Skeletal muscle tissue (tissue), 4 donors: Measurements from ENCODE around the gene UGT2B11. TPM values are rescaled to one million over a fixed set of nuclear protein-coding genes. Genes with fewer than 3 reads are reported as not detected.
"Not testable (repeated sequence)": the region's sequence is repeated elsewhere in the genome, so short reads cannot be mapped to it uniquely, and the experiment has no call there.

ENCODE experiments used
- H3K27ac ChIP-seq: one replicate; pipeline ENCODE4 v1.7.0; 2013; ENCODE audit warnings: mild to moderate bottlenecking, low read depth, low read length, inconsistent platforms
- H3K27me3 ChIP-seq, 3 donors: one replicate each; pipeline ENCODE4 v1.7.0; 2013; ENCODE audit warnings: low read length in 3 of 3; ENCODE audit not compliant: control insufficient read depth in 3 of 3, insufficient read depth in 3 of 3
- H3K36me3 ChIP-seq, 3 donors: one replicate each; pipeline ENCODE4 v1.7.0; 2013; ENCODE audit warnings: low read length in 3 of 3; ENCODE audit not compliant: control insufficient read depth in 3 of 3, insufficient read depth in 3 of 3
- H3K4me1 ChIP-seq, 3 donors: one replicate each; pipeline ENCODE4 v1.7.0; 2013; ENCODE audit warnings: low read length in 3 of 3, mild to moderate bottlenecking in 3 of 3; ENCODE audit not compliant: control insufficient read depth in 3 of 3, insufficient read depth in 3 of 3
- H3K4me3 ChIP-seq, 3 donors: one replicate each; pipeline ENCODE4 v1.7.0; 2013; ENCODE audit warnings: low read length in 3 of 3
- H3K9ac ChIP-seq, 3 donors: one replicate each; pipeline ENCODE4 v1.7.0; 2013; ENCODE audit warnings: low read length in 3 of 3, mild to moderate bottlenecking in 3 of 3, moderate library complexity in 2 of 3, low read depth in 1 of 3
- H3K9me3 ChIP-seq, 3 donors: one replicate each; pipeline ENCODE4 v1.7.0; 2013; ENCODE audit warnings: low read length in 3 of 3; ENCODE audit not compliant: control insufficient read depth in 3 of 3
- total RNA-seq: library from RNA; depleted of rRNA; stranded (reverse); fragments of >200 nt; gene quantifications from one replicate; pipeline ENCODE4 v1.2.3, GENCODE V29; 2014
- donor health status: Osteomylitis.

The UGT2B11 gene
- total RNA-seq, 1 donor from 2014 or later = not detected

- not testable (repeated sequence) for H3K27me3 ChIP-seq, H3K27ac ChIP-seq, H3K36me3 ChIP-seq, H3K4me3 ChIP-seq, H3K9ac ChIP-seq, H3K4me1 ChIP-seq, H3K9me3 ChIP-seq
These were observed 3.9 kb upstream of the UGT2B11 start for GRCh38 chr4:69218491-69218890.

- Histone ChIP-seq H3K27ac (no peak overlapping the region), H3K9me3 (no peaks in the 10 kb centered on the region), H3K36me3 (no peaks in the 10 kb centered on the region), H3K9ac (no peak overlapping the region), H3K27me3 (no peaks in the 10 kb centered on the region), H3K4me1 (no peaks in the 10 kb centered on the region), H3K4me3 (no peak overlapping the region)
These were observed 3.6 kb downstream of the UGT2B11 start for GRCh38 chr4:69210911-69211310.

GRCh38 chr4:69198506-69198905 is 16.0 kb downstream of the UGT2B11 start:
- H3K27ac ChIP-seq, H3K36me3 ChIP-seq, H3K9me3 ChIP-seq, H3K9ac ChIP-seq, H3K4me1 ChIP-seq, H3K27me3 ChIP-seq, H3K4me3 ChIP-seq: not testable (repeated sequence)

DNA sequence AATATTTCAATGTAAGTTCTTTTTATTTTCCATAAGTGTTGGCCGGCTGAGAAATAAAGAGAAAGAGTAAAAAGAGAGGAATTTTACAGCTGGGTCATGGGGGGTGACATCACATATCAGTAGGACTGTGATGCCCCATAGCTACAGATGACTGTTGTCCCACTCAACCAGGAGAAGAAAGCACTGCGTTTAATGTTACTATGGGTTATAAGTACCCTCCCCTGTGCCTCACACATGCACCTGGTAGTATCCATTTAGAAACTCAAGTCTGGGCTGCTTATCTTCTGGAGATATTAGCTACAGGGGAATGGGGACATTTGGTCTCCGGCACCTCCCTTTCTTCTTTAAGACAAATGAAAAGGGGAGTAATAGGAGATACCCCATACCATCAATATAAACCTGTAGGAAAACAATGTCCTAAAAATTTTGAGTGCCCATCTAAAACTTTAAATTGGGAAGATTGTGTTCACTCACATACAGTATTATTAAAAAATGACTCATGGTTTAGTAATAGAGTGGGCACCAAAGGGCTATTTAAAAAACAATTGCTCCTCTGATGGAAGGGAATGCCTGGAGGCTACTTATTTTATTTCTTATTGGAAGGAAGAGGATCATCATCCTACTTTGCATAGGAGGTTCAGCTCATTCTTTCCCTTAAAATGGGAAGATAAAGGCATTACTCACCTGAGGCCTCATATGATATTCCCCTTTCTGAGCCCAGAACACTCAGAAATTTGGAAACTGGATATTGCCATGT is 18.2 kb downstream of the UGT2B11 start:
- no peaks in the 10 kb centered on the region for H3K27me3 ChIP-seq

DNA sequence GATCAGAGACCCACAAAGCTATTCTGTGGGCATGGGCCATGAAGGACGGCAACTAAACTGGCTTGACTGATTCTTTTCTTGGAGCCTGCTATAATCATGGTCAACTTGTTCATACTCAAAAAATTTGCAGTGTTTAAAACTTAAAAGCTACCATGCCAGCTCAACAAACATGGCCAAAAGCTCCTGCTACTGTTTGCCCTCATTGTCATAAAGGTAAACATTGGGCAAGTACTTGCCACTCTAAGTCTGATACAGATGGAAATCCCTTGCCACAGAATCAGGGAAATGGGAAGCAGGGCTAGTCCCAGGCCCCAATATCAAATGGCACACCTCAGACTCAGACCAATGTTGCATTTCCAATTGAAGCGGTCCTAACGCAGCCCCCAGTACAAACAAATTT is 20.4 kb downstream of the UGT2B11 start:
- no peaks in the 10 kb centered on the region for H3K9me3 ChIP-seq
- no peaks in the 10 kb centered on the region for H3K27me3 ChIP-seq
- H3K9ac ChIP-seq = no peak overlapping the region
- no peaks in the 10 kb centered on the region for H3K4me1 ChIP-seq
- H3K4me3 ChIP-seq = no peak overlapping the region
- H3K27ac ChIP-seq = no peak overlapping the region
- H3K36me3 ChIP-seq = no peaks in the 10 kb centered on the region

More for the DNA sequence above, 18.2 kb downstream of the UGT2B11 start:
- no peaks in the 10 kb centered on the region for H3K9me3 ChIP-seq
- H3K4me1 ChIP-seq = no peaks in the 10 kb centered on the region
- H3K4me3 ChIP-seq = no peak overlapping the region
- H3K36me3 ChIP-seq = no peaks in the 10 kb centered on the region
- H3K9ac ChIP-seq = no peak overlapping the region
- H3K27ac ChIP-seq = no peak overlapping the region

GRCh38 chr4:69191905-69192304 is 22.6 kb downstream of the UGT2B11 start:
- H3K36me3 ChIP-seq, H3K4me3 ChIP-seq, H3K27me3 ChIP-seq, H3K4me1 ChIP-seq, H3K9me3 ChIP-seq, H3K27ac ChIP-seq, H3K9ac ChIP-seq: not testable (repeated sequence)

- not testable (repeated sequence) for H3K36me3 ChIP-seq, H3K9me3 ChIP-seq, H3K27ac ChIP-seq, H3K4me3 ChIP-seq, H3K27me3 ChIP-seq, H3K4me1 ChIP-seq, H3K9ac ChIP-seq
These were observed 23.9 kb downstream of the UGT2B11 start for GRCh38 chr4:69190621-69191020.

GRCh38 chr4:69181519-69182169 is 32.9 kb downstream of the UGT2B11 start:
- H3K36me3 ChIP-seq, H3K9me3 ChIP-seq, H3K4me3 ChIP-seq, H3K27ac ChIP-seq, H3K4me1 ChIP-seq, H3K9ac ChIP-seq, H3K27me3 ChIP-seq: not testable (repeated sequence)

DNA sequence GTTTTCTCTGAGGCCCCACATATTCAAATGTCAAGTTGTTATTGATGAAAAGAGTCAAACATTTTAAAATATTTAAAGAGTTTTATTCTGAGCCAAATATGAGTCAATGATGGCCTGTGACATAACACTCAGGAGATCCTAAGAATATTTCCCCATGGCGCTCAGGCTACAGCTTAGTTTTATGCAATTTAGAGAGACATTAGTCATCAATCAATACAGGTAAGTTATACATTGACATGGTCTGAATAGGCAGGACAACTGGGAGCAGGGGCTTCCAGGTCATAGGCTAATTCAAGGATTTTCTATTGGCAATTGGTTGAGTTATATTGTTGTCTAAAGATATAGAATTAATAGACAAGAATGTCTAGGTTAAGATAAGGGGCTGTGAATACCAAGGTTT is 34.7 kb downstream of the UGT2B11 start:
- not testable (repeated sequence) for H3K4me1 ChIP-seq, H3K4me3 ChIP-seq, H3K9me3 ChIP-seq, H3K27ac ChIP-seq, H3K27me3 ChIP-seq, H3K36me3 ChIP-seq, H3K9ac ChIP-seq

DNA sequence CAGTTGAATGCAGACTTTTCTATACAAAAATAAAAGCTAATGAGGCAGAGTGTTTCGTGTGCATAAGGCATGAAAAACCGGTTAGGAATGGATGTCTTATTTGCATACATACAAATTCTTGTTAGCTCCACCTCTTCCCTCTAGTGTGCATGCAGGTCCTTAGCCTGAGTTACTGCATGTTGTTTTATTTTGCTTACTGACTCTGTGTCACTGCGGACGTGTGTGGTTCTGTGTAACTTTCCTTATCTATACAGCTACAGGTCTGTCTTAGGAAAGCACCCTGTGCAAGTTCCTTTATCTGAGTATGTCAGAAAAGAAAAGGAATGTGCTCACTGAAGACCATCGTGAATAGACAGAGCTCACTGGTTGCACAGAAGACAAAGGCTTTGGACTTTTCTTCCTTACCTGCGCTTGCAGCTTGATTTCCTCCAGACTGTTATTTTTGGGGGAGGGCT is 35.8 kb downstream of the UGT2B11 start:
- H3K27me3 ChIP-seq, H3K9me3 ChIP-seq, H3K4me3 ChIP-seq, H3K27ac ChIP-seq, H3K36me3 ChIP-seq, H3K9ac ChIP-seq, H3K4me1 ChIP-seq: not testable (repeated sequence)
